KMS-11 (cell line): Measurements from ENCODE around the gene TMEM229B.

Experiments used
- H2AFZ ChIP-seq: fragments of 200-600 bp; sonication (generic); 2 replicates; pipeline ENCODE4 v1.6.1; 2016; ENCODE audit warnings: antibody characterized with exemption, mixed run types, low read depth
- H3K27ac ChIP-seq: fragments of 200-600 bp; sonication (generic); 2 replicates; pipeline ENCODE4 v1.6.1; 2016; ENCODE audit warnings: mild to moderate bottlenecking, mixed run types
- H3K27me3 ChIP-seq: fragments of 200-600 bp; sonication (generic); 2 replicates; pipeline ENCODE4 v1.6.1; 2017; ENCODE audit warnings: mild to moderate bottlenecking, low read depth, mixed run types, moderate library complexity; ENCODE audit not compliant: insufficient read depth
- H3K36me3 ChIP-seq: fragments of 200-600 bp; sonication (generic); 2 replicates; pipeline ENCODE4 v1.6.1; 2017; ENCODE audit warnings: mild to moderate bottlenecking, mixed run types; ENCODE audit not compliant: insufficient read depth
- H3K4me1 ChIP-seq: fragments of 200-600 bp; sonication (generic); 2 replicates; pipeline ENCODE4 v1.6.1; 2016; ENCODE audit warnings: mild to moderate bottlenecking, low read depth, mixed run types; ENCODE audit not compliant: poor library complexity, severe bottlenecking
- H3K4me2 ChIP-seq: fragments of 200-600 bp; sonication (generic); 2 replicates; pipeline ENCODE4 v1.7.0; 2016; ENCODE audit warnings: mild to moderate bottlenecking, mixed run types
- H3K4me3 ChIP-seq: fragments of 200-600 bp; sonication (generic); IDR thresholded peaks from 2 replicates; pipeline ENCODE4 v1.6.1; 2017; ENCODE audit warnings: low read depth, low read length, mixed read lengths; ENCODE audit not compliant: insufficient read depth
- H3K79me2 ChIP-seq: fragments of 200-600 bp; sonication (generic); 2 replicates; pipeline ENCODE4 v1.6.1; 2016; ENCODE audit warnings: low read depth, mixed run types; ENCODE audit not compliant: insufficient read depth
- H3K9ac ChIP-seq: fragments of 200-600 bp; sonication (generic); 2 replicates; pipeline ENCODE4 v1.6.1; 2016; ENCODE audit warnings: mild to moderate bottlenecking, mixed run types
- H4K20me1 ChIP-seq: fragments of 200-600 bp; sonication (generic); 2 replicates; pipeline ENCODE4 v1.6.1; 2016; ENCODE audit warnings: mild to moderate bottlenecking, mixed run types; ENCODE audit not compliant: insufficient read depth
- TF ChIP-seq, protein P1 (sequence below): fragments of 200-600 bp; sonication (generic); conservative IDR thresholded peaks from 2 replicates; pipeline ENCODE4 v1.6.1; 2017; ENCODE audit warnings: low read depth, mild to moderate bottlenecking, antibody characterized with exemption, low read length, moderate library complexity, mixed read lengths

TMEM229B gene

GRCh38 chr14:67464879-67465278 lies 23.6 kb downstream of the TMEM229B start:
- Histone ChIP-seq H3K9ac (no peak overlapping the region), H3K27me3 (no peaks in the 10 kb centered on the region), H3K4me1 (no peaks in the 10 kb centered on the region), H3K27ac (no peak overlapping the region), H3K36me3 (no peaks in the 10 kb centered on the region), H4K20me1 (no peaks in the 10 kb centered on the region), H3K4me3 (no peak overlapping the region), H3K79me2 (no peaks in the 10 kb centered on the region), H3K4me2 (no peak overlapping the region), H2AFZ (no peak overlapping the region)
- TF ChIP-seq, protein P1, sequence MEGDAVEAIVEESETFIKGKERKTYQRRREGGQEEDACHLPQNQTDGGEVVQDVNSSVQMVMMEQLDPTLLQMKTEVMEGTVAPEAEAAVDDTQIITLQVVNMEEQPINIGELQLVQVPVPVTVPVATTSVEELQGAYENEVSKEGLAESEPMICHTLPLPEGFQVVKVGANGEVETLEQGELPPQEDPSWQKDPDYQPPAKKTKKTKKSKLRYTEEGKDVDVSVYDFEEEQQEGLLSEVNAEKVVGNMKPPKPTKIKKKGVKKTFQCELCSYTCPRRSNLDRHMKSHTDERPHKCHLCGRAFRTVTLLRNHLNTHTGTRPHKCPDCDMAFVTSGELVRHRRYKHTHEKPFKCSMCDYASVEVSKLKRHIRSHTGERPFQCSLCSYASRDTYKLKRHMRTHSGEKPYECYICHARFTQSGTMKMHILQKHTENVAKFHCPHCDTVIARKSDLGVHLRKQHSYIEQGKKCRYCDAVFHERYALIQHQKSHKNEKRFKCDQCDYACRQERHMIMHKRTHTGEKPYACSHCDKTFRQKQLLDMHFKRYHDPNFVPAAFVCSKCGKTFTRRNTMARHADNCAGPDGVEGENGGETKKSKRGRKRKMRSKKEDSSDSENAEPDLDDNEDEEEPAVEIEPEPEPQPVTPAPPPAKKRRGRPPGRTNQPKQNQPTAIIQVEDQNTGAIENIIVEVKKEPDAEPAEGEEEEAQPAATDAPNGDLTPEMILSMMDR: no peak

GRCh38 chr14:67464377-67464776 lies 24.1 kb downstream of the TMEM229B start:
- H3K4me3 ChIP-seq: no peak overlapping the region
- no peaks in the 10 kb centered on the region for H4K20me1 ChIP-seq
- H3K36me3 ChIP-seq: no peaks in the 10 kb centered on the region
- H3K27ac ChIP-seq: no peak overlapping the region
- no peak overlapping the region for H3K4me2 ChIP-seq
- H3K27me3 ChIP-seq: no peaks in the 10 kb centered on the region
- H2AFZ ChIP-seq: no peak overlapping the region
- no peaks in the 10 kb centered on the region for H3K4me1 ChIP-seq
- no peaks in the 10 kb centered on the region for H3K79me2 ChIP-seq
- TF ChIP-seq, protein P1: no peak
- H3K9ac ChIP-seq: no peak overlapping the region

DNA sequence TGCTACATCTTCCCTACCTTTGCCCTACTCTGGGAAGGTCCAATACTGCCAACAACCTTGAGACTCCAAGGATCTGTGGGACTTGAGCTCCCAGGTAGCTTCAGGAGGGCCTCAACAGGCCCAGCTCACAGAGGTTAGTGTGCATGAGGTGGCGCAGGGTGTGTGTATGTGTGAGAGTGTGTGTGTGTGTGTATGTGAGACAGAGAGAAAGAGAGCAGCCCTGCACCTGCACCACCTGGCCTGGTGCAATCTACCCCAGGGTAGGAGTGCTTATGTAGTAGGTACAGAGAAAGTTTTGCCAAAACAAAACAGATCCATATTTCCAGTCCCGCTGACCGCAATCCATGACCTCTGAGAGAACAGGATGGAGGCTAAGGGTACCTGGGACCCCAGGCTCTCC lies 24.6 kb downstream of the TMEM229B start:
- Histone ChIP-seq H3K36me3 (no peaks in the 10 kb centered on the region), H3K27ac (no peak overlapping the region), H3K4me3 (no peak overlapping the region), H3K9ac (no peak overlapping the region), H2AFZ (no peak overlapping the region), H3K4me1 (no peaks in the 10 kb centered on the region), H3K27me3 (no peaks in the 10 kb centered on the region), H3K79me2 (no peaks in the 10 kb centered on the region), H3K4me2 (no peak overlapping the region), H4K20me1 (no peaks in the 10 kb centered on the region)
- TF ChIP-seq, protein P1: no peak

- Histone ChIP-seq H3K4me1 (no peaks in the 10 kb centered on the region), H3K27me3 (no peaks in the 10 kb centered on the region), H3K4me3 (no peak overlapping the region), H3K27ac (no peak overlapping the region), H3K4me2 (no peak overlapping the region), H3K9ac (no peak overlapping the region), H4K20me1 (no peaks in the 10 kb centered on the region), H3K36me3 (no peaks in the 10 kb centered on the region), H2AFZ (no peak overlapping the region), H3K79me2 (no peaks in the 10 kb centered on the region)
- TF ChIP-seq, protein P1: no peak
Observed at GRCh38 chr14:67461996-67462395, 26.5 kb downstream of the TMEM229B start.
